Measurements from ENCODE around the gene LRRC4C.
"Not testable (repeated sequence)": the region's sequence is repeated elsewhere in the genome, so short reads cannot be mapped to it uniquely, and the experiment has no call there.

The LRRC4C gene

GRCh38 chr11:40688369-40688768, 771.1 kb downstream of the LRRC4C start:
- no peak for DNase-seq (ENCODE audit: low read depth)

GRCh38 chr11:40686765-40687164, 772.7 kb downstream of the LRRC4C start:
- no peak for DNase-seq (ENCODE audit: low read depth)

- DNase-seq (ENCODE audit: low read depth) = no peak
Observed at GRCh38 chr11:40683010-40683409, 776.4 kb downstream of the LRRC4C start.

- DNase-seq (ENCODE audit: low read depth) = no peak
Observed at GRCh38 chr11:40679276-40679675, 780.2 kb downstream of the LRRC4C start.

GRCh38 chr11:40647295-40647694, 812.2 kb downstream of the LRRC4C start:
- no peak for DNase-seq (ENCODE audit: low read depth)

- no peak for DNase-seq (ENCODE audit: low read depth)
Observed at GRCh38 chr11:40642284-40642683, 817.2 kb downstream of the LRRC4C start.

- no peak for DNase-seq (ENCODE audit: low read depth)
Observed at GRCh38 chr11:40619654-40620053, 839.8 kb downstream of the LRRC4C start.

- DNase-seq (ENCODE audit: low read depth) = no peak
Observed at GRCh38 chr11:40606800-40607199, 852.7 kb downstream of the LRRC4C start.

GRCh38 chr11:40602866-40603552, 856.4 kb downstream of the LRRC4C start:
- no peak for DNase-seq (ENCODE audit: low read depth)

- DNase-seq (ENCODE audit: low read depth) = no peak
Observed at GRCh38 chr11:40597546-40598113, 861.8 kb downstream of the LRRC4C start.

GRCh38 chr11:40573254-40573891, 886.1 kb downstream of the LRRC4C start:
- DNase-seq (ENCODE audit: low read depth) = no peak

GRCh38 chr11:40569947-40570531, 889.4 kb downstream of the LRRC4C start:
- DNase-seq (ENCODE audit: low read depth) = no peak

GRCh38 chr11:40567392-40567791, 892.1 kb downstream of the LRRC4C start:
- DNase-seq (ENCODE audit: low read depth) = no peak

GRCh38 chr11:40544162-40544561, 915.3 kb downstream of the LRRC4C start:
- no peak for DNase-seq (ENCODE audit: low read depth)

- DNase-seq (ENCODE audit: low read depth) = no peak
Observed at GRCh38 chr11:40542821-40543220, 916.6 kb downstream of the LRRC4C start.

GRCh38 chr11:40537734-40538133, 921.7 kb downstream of the LRRC4C start:
- DNase-seq (ENCODE audit: low read depth) = no peak

GRCh38 chr11:40522080-40522479, 937.4 kb downstream of the LRRC4C start:
- DNase-seq (ENCODE audit: low read depth) = not testable (repeated sequence)

- no peak for DNase-seq (ENCODE audit: low read depth)
Observed at GRCh38 chr11:40517122-40517521, 942.3 kb downstream of the LRRC4C start.

GRCh38 chr11:40514124-40514523, 945.3 kb downstream of the LRRC4C start:
- no peak for DNase-seq (ENCODE audit: low read depth)

- DNase-seq (ENCODE audit: low read depth) = no peak
Observed at GRCh38 chr11:40513281-40513680, 946.2 kb downstream of the LRRC4C start.

GRCh38 chr11:40508303-40508702, 951.1 kb downstream of the LRRC4C start:
- DNase-seq (ENCODE audit: low read depth) = no peak

- no peak for DNase-seq (ENCODE audit: low read depth)
Observed at GRCh38 chr11:40506226-40506625, 953.2 kb downstream of the LRRC4C start.

GRCh38 chr11:40491341-40491740, 968.1 kb downstream of the LRRC4C start:
- DNase-seq (ENCODE audit: low read depth) = no peak
